Stimulated activated CD4-positive, alpha-beta T cell treated with anti-CD3 and anti-CD28 coated beads, Interleukin-2, amount 100 ng/mL, for 48 hours (primary cell): Measurements from ENCODE around the gene MAP2K3.
"Not testable (repeated sequence)": the region's sequence is repeated elsewhere in the genome, so short reads cannot be mapped to it uniquely, and the experiment has no call there.

Source experiments
- DNase-seq, 2 donors: peaks; one replicate each; pipeline ENCODE4 v3.0.0-alpha.2; 2020

The MAP2K3 gene

DNA sequence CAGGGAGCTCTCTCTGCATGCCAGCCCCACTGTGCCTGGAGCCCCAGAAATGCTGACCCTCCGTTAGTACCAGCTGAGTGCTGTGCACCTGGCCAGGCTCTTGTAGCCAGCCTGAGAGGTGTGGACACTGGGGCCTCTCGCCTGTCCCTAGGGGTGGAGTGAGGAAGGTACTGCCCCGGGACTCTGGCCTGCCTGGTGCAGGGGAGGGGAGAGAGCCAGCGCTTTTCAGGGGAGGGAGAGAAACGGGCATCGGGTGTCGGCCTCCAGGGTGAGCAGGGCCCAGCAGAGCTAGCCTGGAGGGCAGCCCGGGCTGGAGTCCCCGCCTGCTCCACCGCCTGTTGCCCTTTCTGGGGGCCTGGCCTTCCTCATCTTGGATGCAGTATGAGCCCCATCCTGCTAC, 13.1 kb downstream of the MAP2K3 start:
- no peak for DNase-seq

DNA sequence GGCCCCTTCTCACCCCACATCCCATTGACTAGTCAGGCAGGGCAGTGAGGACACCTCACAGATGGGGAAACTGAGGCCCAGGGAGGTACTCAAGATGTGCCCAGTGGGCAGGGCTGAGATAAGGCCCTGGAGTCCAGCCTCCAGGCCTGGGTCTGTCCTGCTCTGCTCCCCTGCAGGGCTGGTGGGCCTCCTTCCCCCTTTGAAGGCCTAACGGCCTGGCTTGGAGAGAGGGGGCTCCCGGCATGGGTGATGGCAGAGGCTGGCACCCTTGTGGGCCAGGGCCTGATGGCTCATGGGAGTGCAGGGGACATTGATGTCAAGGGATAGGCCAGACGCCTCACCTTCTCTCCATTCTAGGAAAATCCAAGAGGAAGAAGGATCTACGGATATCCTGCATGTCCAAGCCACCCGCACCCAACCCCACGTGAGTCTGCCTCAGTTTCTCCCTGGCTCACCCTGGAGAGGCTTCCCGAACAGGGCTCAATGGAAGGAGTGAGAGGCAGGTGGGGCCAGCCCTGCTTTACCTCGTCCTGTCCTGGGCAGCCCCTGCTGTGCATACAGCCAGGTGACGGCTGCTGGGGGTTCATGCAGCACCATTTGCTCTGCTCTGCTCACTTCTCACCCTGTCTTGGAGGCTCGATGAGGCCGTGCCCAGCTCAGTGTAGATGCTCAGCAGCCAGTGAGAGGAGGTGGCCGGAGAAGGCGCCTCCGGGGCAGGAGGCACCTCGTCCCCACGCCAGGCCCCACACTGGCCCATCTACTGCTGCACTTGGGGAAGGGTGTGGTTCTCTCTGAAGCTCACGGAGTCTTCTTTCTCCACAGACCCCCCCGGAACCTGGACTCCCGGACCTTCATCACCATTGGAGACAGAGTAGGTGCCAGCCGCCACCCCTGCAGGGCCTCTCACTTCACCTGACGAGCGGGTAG, 13.8 kb downstream of the MAP2K3 start:
- no peak for DNase-seq

DNA sequence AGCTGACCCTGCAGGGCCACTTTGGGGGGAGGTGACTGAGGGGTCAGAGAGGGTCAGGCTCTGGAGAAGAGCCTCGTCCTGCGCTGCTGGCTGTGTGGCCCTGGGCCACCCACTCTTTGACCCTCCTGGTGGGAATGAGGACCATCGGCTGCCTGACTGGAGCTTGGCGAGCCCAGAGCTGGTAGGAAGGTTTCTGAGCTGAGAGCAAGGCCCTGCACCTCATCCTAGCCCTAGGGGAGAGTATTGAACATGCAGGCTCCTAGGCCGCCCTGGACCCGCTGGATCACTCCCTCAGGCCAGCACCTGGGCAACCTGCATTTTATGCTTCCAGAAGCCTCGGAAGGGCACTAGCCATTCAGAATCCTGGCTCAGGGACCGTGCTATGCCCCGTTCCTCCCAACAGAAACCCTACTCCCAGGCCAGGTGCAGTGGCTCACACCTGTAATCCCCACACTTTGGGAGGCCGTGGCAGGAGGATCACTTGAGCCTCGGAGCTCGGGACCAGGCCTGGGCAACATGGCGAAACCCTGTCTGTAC, 14.5 kb downstream of the MAP2K3 start:
- no peak for DNase-seq

DNA sequence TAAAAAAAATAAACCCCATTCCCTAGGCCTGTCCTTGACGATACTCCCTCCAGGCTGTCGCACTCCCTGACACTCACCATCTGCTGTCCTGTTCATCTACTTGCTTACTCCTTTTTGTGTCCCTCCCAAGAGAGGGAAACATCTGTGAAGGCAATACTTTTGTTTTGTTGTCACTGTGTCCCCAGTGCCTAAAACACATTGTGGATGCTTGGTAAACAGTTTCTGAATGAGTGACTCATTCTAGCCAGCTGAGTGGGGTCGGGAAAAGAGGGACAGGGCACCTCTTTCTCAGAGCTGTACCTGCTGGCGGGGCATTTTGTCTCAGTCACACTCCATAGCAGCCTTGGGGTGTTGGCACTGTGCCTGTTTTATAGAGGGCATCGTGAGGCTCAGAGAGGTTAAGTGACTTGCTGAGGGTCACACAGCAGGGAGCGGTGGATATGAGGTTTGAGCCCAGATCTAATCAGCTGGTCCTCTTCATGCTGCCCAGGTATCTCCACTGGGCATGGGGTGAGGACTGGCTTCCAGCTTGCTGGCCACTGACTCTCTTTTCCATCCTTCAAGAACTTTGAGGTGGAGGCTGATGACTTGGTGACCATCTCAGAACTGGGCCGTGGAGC, 15.6 kb downstream of the MAP2K3 start:
- DNase-seq, result no peak

DNA sequence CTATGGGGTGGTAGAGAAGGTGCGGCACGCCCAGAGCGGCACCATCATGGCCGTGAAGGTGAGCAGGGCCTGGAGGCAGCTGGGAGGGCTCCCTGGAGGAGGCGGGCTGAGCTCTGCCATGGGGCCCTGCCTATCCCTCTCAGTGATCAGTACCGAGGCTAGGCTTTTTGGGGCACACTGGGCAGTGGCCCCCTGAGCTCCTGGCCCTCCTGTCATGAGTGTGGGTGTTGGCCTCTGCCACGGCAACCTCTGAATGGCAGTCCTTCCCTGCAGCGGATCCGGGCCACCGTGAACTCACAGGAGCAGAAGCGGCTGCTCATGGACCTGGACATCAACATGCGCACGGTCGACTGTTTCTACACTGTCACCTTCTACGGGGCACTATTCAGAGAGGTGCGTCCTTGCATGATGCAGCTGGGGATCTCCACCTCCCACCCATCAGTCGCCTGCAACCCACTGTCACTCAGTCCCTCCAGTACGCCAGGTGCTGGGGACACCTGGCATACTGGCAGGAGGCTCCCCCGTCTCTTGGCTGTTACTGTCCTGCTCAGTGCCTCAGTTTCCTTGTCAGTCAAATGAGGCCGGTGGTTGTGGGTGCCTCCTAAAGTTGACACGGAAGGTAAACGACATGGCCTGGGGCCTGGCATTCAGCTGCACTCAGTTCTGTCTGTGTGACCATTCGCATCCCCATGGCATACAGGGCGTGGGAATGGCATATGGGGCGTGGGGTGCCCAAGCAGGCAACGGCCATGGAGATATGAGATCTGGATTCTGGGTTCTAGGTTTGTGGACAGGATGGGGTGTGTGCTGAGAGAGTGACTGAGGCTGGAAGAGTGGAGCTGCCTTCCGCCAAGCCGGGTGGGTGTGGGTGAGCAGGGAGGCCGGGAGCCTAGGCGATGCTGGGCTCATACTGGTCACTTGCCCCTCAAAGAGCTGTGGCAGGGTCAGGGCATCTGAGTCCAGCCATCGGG, 16.4 kb downstream of the MAP2K3 start:
- DNase-seq, result no peak

DNA sequence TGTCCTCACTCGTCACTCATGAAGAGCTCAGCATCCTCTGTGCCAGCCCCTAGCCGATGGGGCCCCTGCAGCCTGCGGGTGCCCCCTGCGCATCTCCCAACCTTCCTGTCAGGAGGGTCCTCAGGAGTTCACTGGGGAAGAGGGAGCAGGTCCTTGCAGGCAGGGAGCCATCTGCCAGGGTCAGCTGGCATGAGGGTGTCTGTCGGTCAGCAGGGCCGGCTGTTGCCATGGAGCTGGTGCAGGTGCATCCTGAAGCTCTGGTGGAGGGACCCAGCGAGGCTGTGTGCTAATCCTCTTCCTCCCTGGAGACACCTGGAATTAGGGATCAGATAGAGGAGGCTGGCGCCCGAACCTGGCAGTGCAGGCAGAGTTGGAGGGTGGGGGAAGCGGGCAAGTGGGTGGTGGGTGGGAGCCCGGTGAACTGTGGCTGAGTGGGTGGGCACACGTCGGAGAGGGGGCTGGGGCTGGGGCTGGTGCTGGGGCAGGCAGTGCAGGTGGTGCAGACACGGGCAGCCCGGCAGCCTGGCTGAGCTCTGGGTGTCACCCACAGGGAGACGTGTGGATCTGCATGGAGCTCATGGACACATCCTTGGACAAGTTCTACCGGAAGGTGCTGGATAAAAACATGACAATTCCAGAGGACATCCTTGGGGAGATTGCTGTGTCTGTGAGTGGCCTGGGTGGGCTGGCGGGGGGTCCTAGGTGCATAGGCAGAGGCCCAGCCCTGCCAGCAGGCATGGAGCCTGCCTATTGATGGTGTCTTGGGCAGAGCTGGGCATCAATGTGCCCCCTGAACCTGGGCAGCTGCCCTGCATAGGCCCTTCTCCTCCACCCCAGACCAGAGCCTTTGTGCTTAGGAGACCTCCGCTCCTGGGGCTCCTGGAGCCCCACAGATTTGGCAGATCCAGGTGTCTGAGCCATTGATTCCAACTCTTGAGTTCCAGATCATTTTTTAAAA, 17.4 kb downstream of the MAP2K3 start:
- DNase-seq, result no peak

DNA sequence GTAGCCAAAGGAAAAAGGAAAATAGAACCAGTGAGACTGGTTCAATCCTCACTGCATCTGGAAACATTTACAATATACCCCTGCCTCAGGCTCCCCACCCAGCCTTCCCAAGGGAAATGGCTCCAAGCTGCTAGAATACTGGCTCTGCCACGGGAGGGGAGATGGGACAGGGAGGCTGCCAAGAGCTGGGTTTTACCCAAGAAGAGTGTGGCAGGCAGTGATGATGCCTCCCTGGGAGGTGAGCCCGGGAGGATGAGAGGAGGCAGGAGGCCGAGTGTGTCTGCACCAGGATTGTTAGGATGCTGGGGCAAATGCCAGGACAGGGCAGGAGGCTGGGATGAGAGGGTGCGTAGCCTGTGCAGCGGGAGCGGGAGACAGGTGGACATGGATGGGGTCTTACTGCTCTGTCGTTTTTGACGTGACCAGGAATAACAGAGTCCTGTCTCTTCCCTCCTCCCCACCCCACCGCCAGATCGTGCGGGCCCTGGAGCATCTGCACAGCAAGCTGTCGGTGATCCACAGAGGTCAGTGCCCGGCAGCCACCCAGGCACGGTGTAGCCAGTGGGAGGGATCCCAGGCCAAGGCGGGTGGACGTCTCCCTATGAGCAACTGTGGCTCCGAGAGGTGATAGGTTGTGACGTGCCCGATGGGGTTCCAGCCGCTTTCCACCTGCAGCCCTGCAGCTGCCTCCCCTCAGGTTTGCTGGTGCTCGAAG, 18.4 kb downstream of the MAP2K3 start:
- no peak for DNase-seq

DNA sequence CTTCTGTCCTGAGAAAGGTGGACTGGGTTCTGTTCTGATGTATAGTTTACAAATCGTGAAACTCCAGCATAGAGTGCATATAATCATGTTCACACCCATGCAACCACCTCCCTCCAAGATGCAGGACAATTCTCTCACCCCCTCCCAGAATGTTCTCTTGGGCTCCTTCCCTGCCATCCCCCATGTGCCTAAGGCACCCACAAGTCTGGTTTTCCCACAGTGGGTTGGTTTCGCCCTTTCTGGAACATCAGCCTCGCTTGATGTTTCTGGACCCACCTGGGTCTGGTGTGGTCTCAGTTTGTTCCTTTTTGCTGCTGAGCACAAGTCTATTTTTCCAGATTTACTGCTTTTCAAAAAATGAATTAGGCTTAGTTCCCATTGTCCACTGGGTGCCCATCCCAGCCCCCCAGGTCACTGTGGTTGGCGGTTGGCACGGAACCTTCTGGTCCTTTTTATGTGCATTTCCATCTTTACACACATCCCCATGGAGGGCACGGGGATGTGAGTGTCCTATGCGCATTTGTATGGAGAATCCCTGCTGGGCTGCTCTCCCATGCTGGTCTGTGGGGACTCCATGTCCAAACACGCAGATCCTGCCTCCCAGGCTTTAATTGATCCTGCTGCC, 19.0 kb downstream of the MAP2K3 start:
- DNase-seq, result no peak

DNA sequence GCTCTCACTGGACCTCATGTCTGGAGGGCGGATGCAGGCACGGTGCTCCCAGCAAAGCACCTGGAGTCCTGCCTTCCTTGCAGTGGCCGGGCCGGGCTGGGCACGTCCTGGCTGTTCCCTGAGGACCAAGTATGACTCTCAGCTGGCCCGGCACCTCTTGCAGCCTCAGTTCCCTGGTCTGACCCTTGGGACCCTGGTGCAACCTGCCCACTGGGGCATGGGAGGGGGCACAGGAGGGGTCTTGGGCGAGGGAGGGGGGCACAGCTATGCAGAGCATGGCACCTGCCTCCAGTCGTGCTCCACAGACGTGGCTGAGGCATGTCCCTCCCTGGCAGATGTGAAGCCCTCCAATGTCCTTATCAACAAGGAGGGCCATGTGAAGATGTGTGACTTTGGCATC, 19.6 kb downstream of the MAP2K3 start:
- no peak for DNase-seq

DNA sequence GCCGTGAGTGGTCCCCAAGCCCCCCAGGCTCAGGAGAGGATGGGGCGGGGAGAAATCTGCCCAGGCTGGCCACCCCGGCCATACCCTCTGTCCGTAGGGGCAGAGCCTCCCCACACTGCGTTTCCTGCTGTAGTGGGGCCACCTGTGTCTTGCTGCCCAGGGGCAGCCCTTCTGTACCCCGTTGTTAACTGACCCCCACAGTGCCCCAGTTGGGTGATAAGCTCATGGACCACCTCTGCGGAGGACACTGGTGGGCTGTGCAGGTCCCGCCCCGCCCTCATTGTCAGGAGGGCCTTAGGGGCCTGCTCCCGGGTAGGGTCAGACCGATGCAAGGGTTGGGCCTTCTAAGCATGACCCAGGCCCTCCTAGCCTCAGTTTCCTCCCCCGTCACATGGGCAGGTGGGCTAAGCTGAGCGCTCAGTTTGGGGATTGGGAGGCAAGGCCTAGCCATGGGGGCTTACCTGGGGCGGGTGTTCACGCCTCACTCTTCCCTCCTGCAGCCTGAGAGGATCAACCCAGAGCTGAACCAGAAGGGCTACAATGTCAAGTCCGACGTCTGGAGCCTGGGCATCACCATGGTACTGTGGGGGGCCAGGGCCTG, 20.1 kb downstream of the MAP2K3 start:
- not testable (repeated sequence) for DNase-seq

DNA sequence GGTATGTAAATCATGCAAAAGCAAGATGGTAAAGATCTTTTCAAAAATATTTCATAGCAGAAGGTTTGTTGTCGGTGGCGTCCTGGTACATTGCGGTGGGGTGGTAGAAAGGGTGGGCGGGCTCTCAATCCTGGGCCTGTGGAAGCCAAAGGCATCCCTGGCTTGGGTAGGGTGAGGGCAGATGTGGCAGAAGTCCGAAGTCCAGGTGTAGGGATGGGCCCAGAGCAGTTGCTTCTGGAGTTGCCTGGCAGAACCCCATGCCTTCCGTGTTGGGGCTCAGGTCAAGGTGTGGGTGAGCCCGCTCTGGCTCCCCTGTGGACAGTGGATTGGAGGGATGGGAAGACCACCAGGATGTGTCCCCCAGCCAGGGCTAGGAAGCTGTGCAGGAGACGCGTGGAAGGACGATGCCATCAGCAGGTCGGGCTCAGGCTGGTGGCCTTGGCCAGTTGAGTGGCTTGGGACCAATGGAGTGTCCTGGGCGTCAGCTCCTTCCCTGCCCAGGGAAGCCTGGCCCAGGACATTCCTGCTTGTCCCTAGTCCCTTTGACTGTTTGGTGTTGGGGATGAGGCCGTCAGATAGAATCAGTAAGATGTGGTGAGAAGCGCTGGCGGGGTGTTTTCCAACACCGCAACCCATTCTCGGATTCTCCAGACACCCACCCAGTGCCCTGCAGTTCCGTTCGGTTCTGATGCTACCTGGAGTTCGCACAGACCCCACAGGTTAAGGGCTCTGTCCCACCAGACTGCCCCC, 21.1 kb downstream of the MAP2K3 start:
- not testable (repeated sequence) for DNase-seq

DNA sequence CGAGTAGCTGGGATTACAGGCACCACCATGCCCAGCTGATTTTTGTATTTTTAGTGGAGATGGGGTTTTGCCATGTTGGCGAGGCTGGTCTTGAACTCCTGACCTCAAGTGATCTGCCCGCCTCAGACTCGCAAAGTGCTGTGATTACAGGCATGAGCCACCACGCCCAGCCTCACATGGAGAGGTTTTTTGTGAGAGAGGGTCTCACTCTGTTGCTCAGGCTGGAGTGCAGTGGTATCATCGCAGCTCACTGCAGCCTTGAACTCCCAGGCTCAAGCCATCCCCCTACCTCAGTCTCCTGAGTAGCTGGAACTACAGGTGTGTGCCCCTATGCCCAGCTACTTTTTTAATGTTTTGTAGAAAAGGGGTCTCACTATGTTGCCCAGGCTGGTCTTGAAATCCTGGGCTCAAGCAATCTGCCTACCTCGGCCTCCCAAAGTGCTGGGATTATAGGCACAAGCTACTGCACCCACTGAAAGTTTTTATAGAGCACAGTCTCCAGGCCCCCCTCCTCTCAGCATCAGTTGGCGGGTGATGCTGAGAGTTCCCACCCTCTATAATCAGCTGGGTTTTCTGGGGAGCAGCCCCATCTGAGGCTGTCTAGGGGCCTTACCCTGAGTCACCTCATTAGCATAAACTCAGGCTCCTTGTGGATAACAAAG, 22.2 kb downstream of the MAP2K3 start:
- DNase-seq, result not testable (repeated sequence)

DNA sequence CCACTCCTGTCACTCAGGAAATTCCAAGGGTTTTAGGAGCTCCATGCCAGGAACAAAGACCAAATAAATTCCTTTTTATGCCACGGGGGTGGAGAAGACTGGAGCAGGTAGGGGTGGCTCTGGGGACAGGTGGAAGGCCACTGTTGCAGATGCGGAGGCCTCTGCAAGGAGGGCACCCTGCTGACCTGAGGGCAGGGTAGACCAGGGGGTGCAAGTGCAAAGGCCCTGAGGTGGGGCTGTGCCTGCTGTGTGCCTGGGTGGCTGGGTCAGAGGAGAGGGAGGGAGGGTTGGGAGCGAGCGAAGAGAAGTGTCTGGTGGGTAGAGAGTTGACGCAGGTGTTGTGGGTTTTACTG, 22.7 kb downstream of the MAP2K3 start:
- DNase-seq, result not testable (repeated sequence)

DNA sequence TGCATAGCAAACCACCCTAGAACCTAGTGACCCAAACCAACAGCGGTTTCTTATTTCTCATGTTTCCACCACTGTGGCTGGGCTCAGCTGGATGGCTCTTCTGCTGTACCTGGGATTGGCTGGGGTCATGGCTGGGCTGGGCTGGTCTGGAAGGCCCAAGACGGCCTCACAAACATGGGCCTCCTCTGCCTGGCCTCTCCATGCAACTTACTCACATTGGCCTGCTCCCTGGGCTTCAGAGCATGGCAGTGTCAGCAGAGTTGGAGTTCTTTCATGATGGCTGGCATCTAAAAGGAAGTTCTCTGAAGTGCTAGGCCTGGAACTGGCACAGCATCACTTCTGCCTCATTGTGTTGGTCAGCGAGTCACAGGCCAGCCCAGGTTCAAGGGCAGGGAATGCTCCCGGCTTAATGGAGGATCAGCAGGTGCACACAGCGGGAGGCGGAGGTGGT, 24.4 kb downstream of the MAP2K3 start:
- DNase-seq, result not testable (repeated sequence)

DNA sequence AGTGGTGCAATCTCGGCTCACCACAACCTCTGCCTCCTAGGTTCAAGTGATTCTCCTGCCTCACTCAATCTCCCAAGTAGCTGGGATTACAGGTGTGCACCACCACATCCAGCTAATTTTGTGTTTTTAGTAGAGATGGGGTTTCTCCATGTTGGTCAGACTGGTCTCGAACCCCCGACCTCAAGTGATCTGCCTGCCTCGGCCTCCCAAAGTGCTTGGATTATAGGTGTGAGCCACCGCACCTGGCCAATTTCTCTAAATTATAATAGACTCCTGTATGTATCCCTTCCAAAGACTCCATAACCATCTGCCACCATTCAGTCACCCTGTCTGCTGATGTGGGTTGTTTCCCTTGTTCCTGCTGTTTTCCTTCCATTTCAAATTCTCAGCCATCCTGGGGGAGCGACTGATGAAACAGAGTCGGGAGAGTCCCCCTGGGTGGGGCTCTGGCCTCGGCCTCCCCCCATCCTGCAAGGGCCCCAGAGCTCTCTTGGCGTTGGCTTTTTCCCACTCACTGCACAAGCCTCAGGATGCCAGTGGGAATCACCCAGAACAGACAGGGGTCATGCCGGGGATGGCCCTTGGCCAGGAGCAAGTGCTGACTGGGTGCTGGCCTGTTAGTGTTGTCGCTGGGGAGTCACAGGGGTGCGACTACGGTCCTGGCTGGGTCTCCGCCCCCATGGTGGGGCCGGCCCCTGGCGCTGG, 25.7 kb downstream of the MAP2K3 start:
- not testable (repeated sequence) for DNase-seq

DNA sequence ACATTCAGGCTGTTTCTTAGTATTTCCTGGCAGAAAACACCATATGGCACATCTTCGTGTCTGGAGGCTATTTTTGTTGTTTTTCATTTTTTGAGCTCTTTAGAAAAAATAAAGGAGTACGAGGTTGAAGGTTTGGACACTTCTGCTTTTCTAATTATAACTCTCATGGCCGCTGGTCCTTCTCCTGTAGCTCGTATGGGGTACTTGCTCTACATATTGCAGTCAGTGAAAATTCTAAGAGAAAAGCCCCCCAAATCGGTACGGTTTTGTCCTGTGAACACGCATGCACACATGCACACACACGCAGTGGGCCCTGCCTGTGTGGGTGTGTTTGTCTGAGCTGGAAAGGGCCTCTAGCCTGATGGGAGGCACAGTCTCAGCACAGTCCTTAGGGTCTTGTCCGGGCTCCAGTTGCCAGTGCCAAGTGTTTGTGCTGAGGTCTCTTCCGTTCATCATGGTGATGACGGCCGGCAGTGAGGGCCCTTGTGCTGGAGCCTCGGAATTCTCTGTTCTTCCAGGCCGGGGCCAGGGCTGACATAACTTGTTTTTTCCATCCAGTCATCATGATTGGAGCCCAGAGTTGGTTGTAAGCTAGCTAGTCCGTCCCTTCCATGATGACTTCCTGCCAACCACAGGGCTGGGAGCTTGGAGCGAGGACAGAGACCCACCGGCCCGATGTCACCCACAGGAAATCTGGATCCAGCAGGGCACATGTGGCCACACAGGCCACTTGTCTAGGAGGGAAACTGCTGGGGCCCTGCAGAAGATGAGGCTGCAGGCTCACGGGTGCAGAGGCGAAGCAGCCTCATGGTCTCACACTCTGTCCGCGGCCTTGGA, 26.5 kb downstream of the MAP2K3 start:
- not testable (repeated sequence) for DNase-seq

DNA sequence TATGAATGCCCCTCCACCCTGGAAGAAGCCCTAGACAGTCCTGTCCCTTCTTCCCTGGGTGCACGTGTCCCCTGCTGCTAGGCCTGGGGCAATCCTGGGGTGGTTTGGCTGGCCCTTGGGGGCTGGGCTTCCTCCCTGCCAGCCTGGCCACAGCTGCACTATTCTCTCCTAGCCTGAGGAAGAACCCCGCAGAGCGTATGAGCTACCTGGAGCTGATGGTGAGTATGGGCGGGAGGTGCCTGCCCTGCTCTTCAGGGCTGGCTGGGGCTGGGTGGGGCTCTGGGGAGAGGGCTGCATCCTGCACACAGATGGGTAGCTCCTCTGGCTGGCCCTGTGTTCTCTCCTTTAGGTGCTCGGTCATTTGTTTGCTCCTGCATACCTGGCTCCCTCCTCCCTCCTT, 28.8 kb downstream of the MAP2K3 start:
- no peak for DNase-seq
